GM23248 (cell line): ENCODE results near the gene GSC. TPM values are rescaled to one million over a fixed set of nuclear protein-coding genes. Genes with fewer than 3 reads are reported as not detected.

Experiments
- DNase-seq: peaks from one replicate; pipeline ENCODE4 v3.0.0-alpha.2; 2015
- H2AFZ ChIP-seq: fragments of 200-600 bp; sonication (generic); 2 replicates; pipeline ENCODE4 v1.6.1; 2016; ENCODE audit warnings: antibody characterized with exemption
- H3F3A ChIP-seq: fragments of 200-600 bp; sonication (generic); 2 replicates; pipeline ENCODE4 v1.6.1; 2016; ENCODE audit warnings: mild to moderate bottlenecking, antibody characterized with exemption, mixed run types; ENCODE audit not compliant: insufficient read depth
- H3K27ac ChIP-seq: fragments of 200-600 bp; sonication (generic); 2 replicates; pipeline ENCODE4 v1.5.1; 2016; ENCODE audit warnings: mild to moderate bottlenecking
- H3K27me3 ChIP-seq: fragments of 200-600 bp; sonication (generic); replicated peaks from 2 replicates; pipeline ENCODE4 v1.6.1; 2016; ENCODE audit warnings: mild to moderate bottlenecking; ENCODE audit not compliant: insufficient read depth
- H3K36me3 ChIP-seq: fragments of 200-600 bp; sonication (generic); 2 replicates; pipeline ENCODE4 v1.6.1; 2016; ENCODE audit warnings: low read depth, mild to moderate bottlenecking
- H3K4me1 ChIP-seq: fragments of 200-600 bp; sonication (generic); 2 replicates; pipeline ENCODE4 v1.6.1; 2016; ENCODE audit warnings: mild to moderate bottlenecking; ENCODE audit not compliant: insufficient read depth
- H3K4me2 ChIP-seq: fragments of 200-600 bp; sonication (generic); one replicate; pipeline ENCODE4 v1.6.1; 2016; ENCODE audit warnings: mild to moderate bottlenecking; ENCODE audit not compliant: unreplicated experiment
- H3K4me3 ChIP-seq: fragments of 200-600 bp; sonication (generic); 2 replicates; pipeline ENCODE4 v1.5.1; 2016; ENCODE audit warnings: mild to moderate bottlenecking
- H3K79me2 ChIP-seq: fragments of 200-600 bp; sonication (generic); 2 replicates; pipeline ENCODE4 v1.6.1; 2016; ENCODE audit warnings: mild to moderate bottlenecking; ENCODE audit not compliant: insufficient read depth
- H3K9ac ChIP-seq: fragments of 200-600 bp; sonication (generic); 2 replicates; pipeline ENCODE4 v1.6.1; 2016; ENCODE audit warnings: mild to moderate bottlenecking
- H3K9me2 ChIP-seq: fragments of 200-600 bp; sonication (generic); 2 replicates; pipeline ENCODE4 v1.6.1; 2016; ENCODE audit warnings: mixed run types, mild to moderate bottlenecking, moderate library complexity; ENCODE audit not compliant: insufficient read depth
- H3K9me3 ChIP-seq: fragments of 200-600 bp; sonication (generic); one replicate; pipeline ENCODE4 v1.6.1; 2017; ENCODE audit warnings: low read depth
- H4K20me1 ChIP-seq: fragments of 200-600 bp; sonication (generic); 2 replicates; pipeline ENCODE4 v1.6.0; 2016; ENCODE audit not compliant: insufficient read depth
- EZH2 ChIP-seq: fragments of 200-600 bp; sonication (generic); IDR thresholded peaks from 2 replicates; pipeline ENCODE4 v1.6.1; 2018; ENCODE audit warnings: antibody characterized with exemption, mild to moderate bottlenecking; ENCODE audit not compliant: insufficient read depth, poor library complexity, severe bottlenecking
- EZH2phosphoT487 ChIP-seq: fragments of 200-600 bp; sonication (generic); IDR thresholded peaks from 2 replicates; pipeline ENCODE4 v1.6.1; 2018; ENCODE audit warnings: antibody characterized with exemption, moderate library complexity, mild to moderate bottlenecking, low read depth; ENCODE audit not compliant: insufficient read depth
- WGBS, 2 experiments: methylation state at CpG; one replicate each; pipeline ENCODE4 v1.1.6; 2015 to 2017; ENCODE audit warnings: low lambda C conversion rate in 2 of 2, low coverage in 1 of 2; ENCODE audit errors: missing lambda C conversion rate in 2 of 2; 5-methylcytosine and 5-hydroxymethylcytosine counted together
- in situ Hi-C: fragments of 300-500 bp; cut with MboI; formaldehyde crosslinking; loops from 2 replicates; pipeline ENCODE4 v1.15.0; 2020
- polyA plus RNA-seq: library from polyadenylated mRNA; unstranded; fragments of >200 nt; fragmentation: Nextera tagmentation; extraction: Ambion mirVana; gene quantifications from 2 replicates; pipeline ENCODE4 v1.2.1, GENCODE V29; 2016
- total RNA-seq: library from RNA; depleted of rRNA; stranded (reverse); fragments of >200 nt; shearing (Covaris generic); gene quantifications from 2 replicates; pipeline ENCODE4 v1.2.3, GENCODE V29; 2014; rRNA removed

GSC gene
- total and polyA plus RNA-seq, 2 experiments from 2014 or later = 1.3 to 2.3 TPM

- no peak for DNase-seq
- Histone ChIP-seq H3K27me3 (no peaks in the 10 kb centered on the region), H3K9me3 (no peaks in the 10 kb centered on the region), H4K20me1 (no peaks in the 10 kb centered on the region), H3K79me2 (no peaks in the 10 kb centered on the region), H3K9me2 (no peaks in the 10 kb centered on the region), H3K27ac (no peak overlapping the region), H3K4me3 (no peak overlapping the region), H3K36me3 (no peaks in the 10 kb centered on the region), H3F3A (no peaks in the 10 kb centered on the region), H3K4me2 (no peak overlapping the region), H2AFZ (no peak overlapping the region), H3K9ac (no peak overlapping the region), H3K4me1 (no peaks in the 10 kb centered on the region)
- in situ Hi-C loops = no loop called here
- TF ChIP-seq EZH2 (no peak), EZH2phosphoT487 (no peak)
- 0 to 13% methylated on average over 2 of the region's 2 CpGs for WGBS, 2 experiments
These were observed 44.9 kb downstream of the GSC start for GRCh38 chr14:94724993-94725392.

GRCh38 chr14:94722397-94722796 is 47.5 kb downstream of the GSC start:
- DNase-seq = no peak
- Histone ChIP-seq H3K4me1 (no peaks in the 10 kb centered on the region), H3K9me3 (no peaks in the 10 kb centered on the region), H3K9me2 (no peaks in the 10 kb centered on the region), H3K4me3 (no peak overlapping the region), H3F3A (no peaks in the 10 kb centered on the region), H3K36me3 (no peaks in the 10 kb centered on the region), H4K20me1 (no peaks in the 10 kb centered on the region), H3K27me3 (no peaks in the 10 kb centered on the region), H3K27ac (no peak overlapping the region), H3K79me2 (no peaks in the 10 kb centered on the region), H3K4me2 (no peak overlapping the region), H2AFZ (no peak overlapping the region), H3K9ac (no peak overlapping the region)
- 50 to 55% methylated on average over 2 to 4 of the region's 4 CpGs for WGBS, 2 experiments
- TF ChIP-seq EZH2phosphoT487 (no peak), EZH2 (no peak)
- in situ Hi-C loops = no loop called here

Other genes with a start within 250 kb of the GSC start
- not detected in 2 replicates for gene SERPINA4, start 208.7 kb downstream of the GSC start, total RNA-seq
- gene SERPINA4, start 208.7 kb downstream of the GSC start, polyA plus RNA-seq = not detected in 2 replicates
- not detected in 2 replicates for gene SERPINA5, start 188.7 kb downstream of the GSC start, total RNA-seq
- not detected in 2 replicates for gene SERPINA5, start 188.7 kb downstream of the GSC start, polyA plus RNA-seq
- gene SERPINA3, start 157.7 kb downstream of the GSC start, total RNA-seq = 0.89 and 1.1 TPM in 2 replicates
- 0.75 and 0.85 TPM in 2 replicates for gene SERPINA3, start 157.7 kb downstream of the GSC start, polyA plus RNA-seq